GM18517 (cell line): ENCODE results near the gene TNIK.

Source experiments
- ATAC-seq: cut with Tn5 transposase; IDR thresholded peaks from one replicate; pipeline ENCODE4 v1.9.1; 2021; ENCODE audit warnings: mild to moderate bottlenecking, moderate library complexity; ENCODE audit not compliant: unreplicated experiment

TNIK gene

GRCh38 chr3:171018156-171018935 is 441.9 kb downstream of the TNIK start:
- no peak for ATAC-seq

DNA sequence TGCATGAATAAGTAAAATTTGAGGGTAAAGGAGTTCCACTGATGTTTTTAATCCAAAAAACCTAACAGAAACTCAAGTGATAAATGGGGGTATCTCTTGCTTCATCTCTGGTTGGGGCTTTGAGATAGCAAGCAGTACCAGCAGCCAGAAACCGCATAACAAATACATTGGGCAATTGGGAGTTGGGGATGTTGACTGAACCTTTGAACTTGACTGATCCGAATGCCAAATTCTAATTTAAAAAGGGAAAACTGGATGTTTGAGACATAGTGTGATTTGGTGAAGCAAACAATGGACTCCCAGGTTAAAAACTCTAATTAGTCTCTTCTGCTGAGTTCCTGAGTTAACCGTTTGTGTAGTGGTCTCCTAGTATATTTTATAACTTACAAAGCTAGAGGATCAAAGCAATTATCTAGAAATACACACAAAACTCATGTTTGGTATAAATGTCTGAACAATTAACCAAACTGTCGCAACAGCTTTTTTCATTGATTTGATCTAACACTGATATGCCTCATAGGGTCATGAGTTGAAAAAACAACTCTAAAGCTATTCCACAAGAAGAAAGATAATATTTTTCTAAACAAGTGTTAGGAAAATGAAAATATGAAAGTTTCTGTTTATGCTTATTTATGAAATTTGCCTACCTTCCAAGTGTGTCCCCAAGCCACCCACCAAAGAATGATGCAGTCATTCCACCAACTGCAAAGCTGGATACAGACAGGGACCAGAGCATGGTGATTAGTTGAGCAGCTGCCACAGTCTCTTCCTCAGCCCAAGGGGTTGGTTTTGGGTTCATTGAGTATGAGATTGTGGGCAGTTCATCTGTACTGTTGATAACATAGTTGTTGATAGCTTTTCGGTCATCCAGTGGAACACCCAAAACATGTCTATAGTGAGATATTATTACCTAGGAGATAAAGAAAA is 446.1 kb downstream of the TNIK start:
- no peak for ATAC-seq

- ATAC-seq, result no peak
Measured at GRCh38 chr3:171011873-171012336, 448.3 kb downstream of the TNIK start.
